GM18951 (cell line): ENCODE measurements around the gene PES1.
"Not testable (repeated sequence)": the region's sequence is repeated elsewhere in the genome, so short reads cannot be mapped to it uniquely, and the experiment has no call there.

ENCODE experiments used
- POLR2A ChIP-seq: IDR thresholded peaks from 4 replicates; pipeline ENCODE4 v1.6.1; 2011; ENCODE audit warnings: mild to moderate bottlenecking; ENCODE audit not compliant: insufficient read length, insufficient read depth; ENCODE audit errors: extremely low read depth
- in situ Hi-C: fragments of 300-500 bp; cut with MboI; formaldehyde crosslinking; loops from one replicate; pipeline ENCODE4 v1.12.0; 2022; ENCODE audit warnings: low sequenced_read_pairs, mixed read lengths, inconsistent platforms; ENCODE audit not compliant: unreplicated experiment

The PES1 gene

GRCh38 chr22:30574997-30575671 is 16.6 kb downstream of the PES1 start:
- in situ Hi-C loops = no loop called here
- TF ChIP-seq POLR2A = no peak

GRCh38 chr22:30574095-30574981 is 17.4 kb downstream of the PES1 start, which contains the start of gene GAL3ST1:
GAL3ST1 (minus strand) TSS chr22:30574665; CDS start chr22:30557392, 17,273 bp downstream.
- TF ChIP-seq POLR2A = no peak
- in situ Hi-C loops = no loop called here

GRCh38 chr22:30573594-30574094 is 18.1 kb downstream of the PES1 start:
- in situ Hi-C loops = no loop called here

GRCh38 chr22:30572840-30573593 is 18.7 kb downstream of the PES1 start:
- in situ Hi-C loops = no loop called here
- TF ChIP-seq POLR2A = no peak

More at GRCh38 chr22:30573594-30574094, 18.1 kb downstream of the PES1 start:
- no peak for TF ChIP-seq POLR2A

- no peak for TF ChIP-seq POLR2A
- in situ Hi-C loops = no loop called here
Measured at GRCh38 chr22:30572210-30572609, 19.5 kb downstream of the PES1 start.

- in situ Hi-C loops = no loop called here
- TF ChIP-seq POLR2A = no peak
Measured at GRCh38 chr22:30569674-30570202, 22.0 kb downstream of the PES1 start.

GRCh38 chr22:30568137-30568805 is 23.4 kb downstream of the PES1 start:
- in situ Hi-C loops = no loop called here
- TF ChIP-seq POLR2A = no peak

- in situ Hi-C loops = not testable (repeated sequence)
Measured at GRCh38 chr22:30567277-30567676, 24.4 kb downstream of the PES1 start.

- TF ChIP-seq POLR2A = no peak
- in situ Hi-C loops = no loop called here
Measured at GRCh38 chr22:30566125-30566524, 25.6 kb downstream of the PES1 start.

GRCh38 chr22:30565341-30565740 is 26.4 kb downstream of the PES1 start:
- in situ Hi-C loops = no loop called here
- TF ChIP-seq POLR2A = no peak

- no peak for TF ChIP-seq POLR2A
- in situ Hi-C loops = no loop called here
Measured at GRCh38 chr22:30564761-30565119, 27.0 kb downstream of the PES1 start.

GRCh38 chr22:30564045-30564760 is 27.5 kb downstream of the PES1 start:
- in situ Hi-C loops = no loop called here
- TF ChIP-seq POLR2A = no peak
